Lung (tissue), 12 donors: ENCODE results near the gene CYP1A1. TPM values are rescaled to one million over a fixed set of nuclear protein-coding genes. Genes with fewer than 3 reads are reported as not detected.

ENCODE experiments used
- ATAC-seq: fragments of 200-7000 bp; cut with Tn5 transposase; one replicate; pipeline ENCODE4 v1.9.1; 2020; ENCODE audit warnings: moderate number of reproducible peaks; ENCODE audit not compliant: insufficient read depth, low FRiP score
- DNase-seq, 3 donors: peaks; one replicate each; pipeline ENCODE4 v3.0.0-alpha.2; 2013 to 2017
- H3K27ac ChIP-seq, 2 donors: one replicate each; pipeline ENCODE4 v1.5.1; 2013; ENCODE audit warnings: mild to moderate bottlenecking in 2 of 2, moderate library complexity in 2 of 2, control low read depth in 1 of 2, inconsistent platforms in 1 of 2, low read depth in 1 of 2, low read length in 1 of 2
- H3K27me3 ChIP-seq, 3 donors: one replicate each; pipeline ENCODE4 v1.5.1; 2013; ENCODE audit warnings: low read length in 2 of 3; ENCODE audit not compliant: control insufficient read depth in 3 of 3, insufficient read depth in 3 of 3
- H3K36me3 ChIP-seq, 4 donors: one replicate each; pipeline ENCODE4 v1.5.1; 2013; ENCODE audit warnings: low read length in 4 of 4, mild to moderate bottlenecking in 1 of 4, moderate library complexity in 1 of 4; ENCODE audit not compliant: control insufficient read depth in 4 of 4, insufficient read depth in 4 of 4
- H3K4me1 ChIP-seq, 5 donors: one replicate each; pipeline ENCODE4 v1.5.1; 2013; ENCODE audit warnings: low read length in 5 of 5, mild to moderate bottlenecking in 2 of 5, moderate library complexity in 1 of 5; ENCODE audit not compliant: control insufficient read depth in 5 of 5, insufficient read depth in 5 of 5
- H3K4me3 ChIP-seq: one replicate; pipeline ENCODE4 v1.5.1; 2013; ENCODE audit warnings: mild to moderate bottlenecking, control low read depth, moderate library complexity
- H3K9ac ChIP-seq, 2 donors: one replicate each; pipeline ENCODE4 v1.5.1; 2013; ENCODE audit warnings: low read length in 2 of 2, control low read depth in 1 of 2; ENCODE audit not compliant: insufficient read depth in 1 of 2
- H3K9me3 ChIP-seq, 4 donors: one replicate each; pipeline ENCODE4 v1.5.1; 2013; ENCODE audit warnings: low read length in 3 of 4, mild to moderate bottlenecking in 1 of 4, moderate library complexity in 1 of 4; ENCODE audit not compliant: control insufficient read depth in 4 of 4, insufficient read depth in 3 of 4
- WGBS, 2 donors: extraction: QIAGEN DNeasy Blood & Tissue Kit; methylation state at CpG; one replicate each; pipeline ENCODE4 v1.1.7; 2013; 5-methylcytosine and 5-hydroxymethylcytosine counted together
- polyA plus RNA-seq, 2 donors: library from polyadenylated mRNA; stranded (reverse); fragments of 200-250 nt; gene quantifications; one replicate each; pipeline ENCODE4 v1.2.1, GENCODE V29; 2013
- total RNA-seq, 2 donors: library from RNA; depleted of rRNA in 1 of 2; stranded (reverse); fragments of >200 nt in 1 of 2; gene quantifications; one replicate each; pipeline ENCODE4 v1.2.1, GENCODE V29; 2014 to 2021
- TF ChIP-seq, protein P1 (sequence below): IDR thresholded peaks from 2 replicates; pipeline ENCODE4 v1.5.1; 2012; ENCODE audit warnings: mild to moderate bottlenecking; ENCODE audit errors: control extremely low read depth, extremely low read depth
- donor health status: control.
- donor health status: control.
- donor health status: Bipolar disorder and iron deficiency.
- donor health status: healthy.
- donor health status: DM: yes; HTN: yes; CAD: no.

Gene CYP1A1
- total and polyA plus RNA-seq, 4 donors = 0.31 to 15.0 (median 0.73) TPM

- no peak overlapping the region for H3K4me3 ChIP-seq
- no peaks in the 10 kb centered on the region for H3K9me3 ChIP-seq
- peaks cover 0 to 37% (median 24%) of the 10 kb centered on the region in 3 donors for H3K27me3 ChIP-seq
- WGBS, 2 donors = 73 to 81% methylated on average over 7 of the region's 7 CpGs
- H3K27ac ChIP-seq = no peak overlapping the region
- H3K9ac ChIP-seq = no peak overlapping the region
- peaks cover 0 to 26% (median 0%) of the 10 kb centered on the region in 5 donors for H3K4me1 ChIP-seq
- no peak for ATAC-seq
- no peak for DNase-seq
- H3K36me3 ChIP-seq = no peaks in the 10 kb centered on the region
- TF ChIP-seq, protein P1, sequence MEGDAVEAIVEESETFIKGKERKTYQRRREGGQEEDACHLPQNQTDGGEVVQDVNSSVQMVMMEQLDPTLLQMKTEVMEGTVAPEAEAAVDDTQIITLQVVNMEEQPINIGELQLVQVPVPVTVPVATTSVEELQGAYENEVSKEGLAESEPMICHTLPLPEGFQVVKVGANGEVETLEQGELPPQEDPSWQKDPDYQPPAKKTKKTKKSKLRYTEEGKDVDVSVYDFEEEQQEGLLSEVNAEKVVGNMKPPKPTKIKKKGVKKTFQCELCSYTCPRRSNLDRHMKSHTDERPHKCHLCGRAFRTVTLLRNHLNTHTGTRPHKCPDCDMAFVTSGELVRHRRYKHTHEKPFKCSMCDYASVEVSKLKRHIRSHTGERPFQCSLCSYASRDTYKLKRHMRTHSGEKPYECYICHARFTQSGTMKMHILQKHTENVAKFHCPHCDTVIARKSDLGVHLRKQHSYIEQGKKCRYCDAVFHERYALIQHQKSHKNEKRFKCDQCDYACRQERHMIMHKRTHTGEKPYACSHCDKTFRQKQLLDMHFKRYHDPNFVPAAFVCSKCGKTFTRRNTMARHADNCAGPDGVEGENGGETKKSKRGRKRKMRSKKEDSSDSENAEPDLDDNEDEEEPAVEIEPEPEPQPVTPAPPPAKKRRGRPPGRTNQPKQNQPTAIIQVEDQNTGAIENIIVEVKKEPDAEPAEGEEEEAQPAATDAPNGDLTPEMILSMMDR = no peak
Observed at GRCh38 chr15:74727727-74728126, 2.4 kb upstream of the CYP1A1 start.

DNA sequence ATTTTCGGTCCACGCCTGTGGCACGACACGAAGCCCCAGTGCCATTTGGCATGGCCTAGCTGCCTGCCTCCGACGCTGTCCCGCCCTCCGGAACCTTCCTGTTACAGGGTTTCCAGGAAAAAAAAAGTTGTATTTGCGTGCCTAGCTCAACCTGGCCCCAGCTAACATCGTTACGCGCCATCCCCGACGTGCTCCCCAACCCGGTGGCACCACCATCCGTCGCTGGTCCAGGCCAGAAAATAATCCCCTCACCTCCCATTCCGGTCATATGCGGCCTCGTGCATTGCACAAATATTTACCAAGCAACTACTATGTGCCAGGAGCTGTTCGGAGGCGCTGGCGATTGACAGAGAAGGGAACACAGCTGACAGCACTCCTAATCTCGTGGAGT lies 1.4 kb upstream of the CYP1A1 start:
- no peak overlapping the region for H3K9ac ChIP-seq
- peak overlapping the region in 1 of 2 donors; percentile 89 for H3K27ac ChIP-seq
- H3K36me3 ChIP-seq = no peaks in the 10 kb centered on the region
- TF ChIP-seq, protein P1 = no peak
- DNase-seq = no peak
- peaks cover 0 to 31% (median 0%) of the 10 kb centered on the region in 5 donors for H3K4me1 ChIP-seq
- ATAC-seq = no peak
- peaks cover 0 to 37% (median 24%) of the 10 kb centered on the region in 3 donors for H3K27me3 ChIP-seq
- H3K4me3 ChIP-seq = peak overlapping the region; percentile 51
- 23 to 44% methylated on average over 24 of the region's 24 CpGs for WGBS, 2 donors
- H3K9me3 ChIP-seq = no peaks in the 10 kb centered on the region

DNA sequence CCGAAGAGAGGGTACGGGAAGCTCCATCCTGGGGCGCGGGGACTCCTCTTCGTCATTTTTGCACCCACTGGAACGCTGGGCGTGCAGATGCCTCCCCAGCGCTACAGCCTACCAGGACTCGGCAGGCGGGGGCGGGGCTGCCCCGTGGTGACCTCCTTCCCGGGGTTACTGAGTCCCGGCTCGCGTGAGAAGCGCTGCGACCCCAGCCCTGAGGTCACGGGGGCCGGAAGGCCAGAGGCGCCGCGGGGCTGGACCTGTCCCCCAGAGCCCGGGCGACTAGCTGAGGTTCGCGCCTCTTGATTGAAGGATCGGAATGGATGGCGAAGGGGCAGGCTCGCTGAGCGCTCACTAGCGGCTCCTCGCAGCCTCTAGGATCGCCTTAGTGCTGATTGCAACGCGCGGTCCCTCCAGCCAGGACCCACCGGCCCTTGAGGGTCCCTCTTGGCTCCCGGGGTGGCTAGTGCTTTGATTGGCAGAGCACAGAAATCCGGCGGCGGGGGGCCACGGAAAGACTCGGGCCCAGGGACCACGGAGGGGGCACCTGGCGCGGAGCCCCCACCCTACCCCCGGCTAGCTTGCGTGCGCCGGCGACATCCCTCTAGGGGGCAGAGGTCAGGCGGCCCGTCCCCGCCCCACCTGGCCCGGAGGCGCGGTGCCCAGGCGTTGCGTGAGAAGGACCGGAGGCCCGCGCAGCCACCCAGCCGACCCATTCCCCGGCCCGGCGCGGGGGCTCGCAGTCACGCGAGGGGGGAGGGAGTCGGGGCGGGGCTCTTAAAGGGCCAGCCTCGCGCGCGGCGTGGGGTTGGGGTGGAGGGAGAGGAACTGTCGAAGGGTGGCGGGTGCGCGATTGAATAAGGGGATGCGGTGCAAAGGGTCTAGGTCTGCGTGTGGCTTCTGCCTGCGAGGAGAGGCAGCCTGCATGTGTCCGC lies 781 bp upstream of the CYP1A1 start:
- 2% methylated on average over 76 to 86 of the region's 86 CpGs for WGBS, 2 donors
- H3K9me3 ChIP-seq = no peaks in the 10 kb centered on the region
- TF ChIP-seq, protein P1 = no peak
- DNase-seq (peak in 1 of 3 donors; percentile 15), ATAC-seq (peak; percentile 50)
- H3K9ac ChIP-seq = no peak overlapping the region
- H3K27me3 ChIP-seq = peaks cover 0 to 32% (median 24%) of the 10 kb centered on the region in 3 donors
- peak overlapping the region; percentile 51 for H3K4me3 ChIP-seq
- peaks cover 0 to 1% (median 0%) of the 10 kb centered on the region in 4 donors for H3K36me3 ChIP-seq
- H3K4me1 ChIP-seq = peaks cover 0 to 34% (median 0%) of the 10 kb centered on the region in 5 donors
- peak overlapping the region in 1 of 2 donors; percentile 89 for H3K27ac ChIP-seq
